AG09319 (cell line): ENCODE measurements around the gene EVC2.

Experiments used
- DNase-seq: peaks from one replicate; pipeline ENCODE4 v3.0.0-alpha.2; 2010; ENCODE audit warnings: low read depth; ENCODE audit errors: extremely low read depth
- CTCF ChIP-seq: IDR thresholded peaks from 2 replicates; pipeline ENCODE4 v1.5.1; 2011; ENCODE audit warnings: low read depth, mild to moderate bottlenecking, inconsistent platforms, low read length, moderate library complexity

EVC2 gene

GRCh38 chr4:5712517-5712916 lies 4.2 kb upstream of the EVC2 start:
- no peak for TF ChIP-seq CTCF
- no peak for DNase-seq

- no peak for DNase-seq
- no peak for TF ChIP-seq CTCF
These were observed 3.3 kb upstream of the EVC2 start for GRCh38 chr4:5711479-5712184.

- DNase-seq = peak; percentile 56
- no peak for TF ChIP-seq CTCF
These were observed 2.7 kb upstream of the EVC2 start, which contains the start of gene EVC for GRCh38 chr4:5710961-5711478. Gene EVC, plus strand, starts transcription at chr4:5711201. Its CDS starts 180 bp downstream, at chr4:5711381.

- no peak for DNase-seq
- TF ChIP-seq CTCF = peak; percentile 33
These were observed 2.0 kb upstream of the EVC2 start for GRCh38 chr4:5710065-5710960.

GRCh38 chr4:5709207-5709575 lies 832 bp upstream of the EVC2 start:
- no peak for TF ChIP-seq CTCF
- no peak for DNase-seq

GRCh38 chr4:5707778-5708448 lies 446 bp downstream of the EVC2 start:
- no peak for TF ChIP-seq CTCF
- DNase-seq = no peak

- no peak for TF ChIP-seq CTCF
- no peak for DNase-seq
These were observed 993 bp downstream of the EVC2 start for GRCh38 chr4:5707366-5707765.
